ENCODE data around the gene OR2W3. TPM values are rescaled to one million over a fixed set of nuclear protein-coding genes. Genes with fewer than 3 reads are reported as not detected.

Gene OR2W3
- total RNA-seq, 1 experiment from 2014 or later = 0.24 TPM

- no peak for DNase-seq (ENCODE audit: low read depth)
These were observed 24.6 kb downstream of the OR2W3 start, which contains the start of gene OR2T8 for GRCh38 chr1:247919952-247920351. Gene OR2T8 (plus strand): TSS chr1:247920252. CDS start chr1:247921018, 766 bp downstream.

- no peak for DNase-seq (ENCODE audit: low read depth)
These were observed 28.6 kb downstream of the OR2W3 start for GRCh38 chr1:247923941-247924340.

GRCh38 chr1:247924868-247925267 is 29.5 kb downstream of the OR2W3 start, which contains the start of gene OR2AJ1:
Gene OR2AJ1 (plus strand): TSS chr1:247924889. CDS start chr1:247933769, 8,880 bp downstream.
- DNase-seq (ENCODE audit: low read depth) = peak; percentile 15

GRCh38 chr1:247933989-247934388 is 38.6 kb downstream of the OR2W3 start:
- DNase-seq (ENCODE audit: low read depth) = no peak

GRCh38 chr1:247935781-247936180 is 40.4 kb downstream of the OR2W3 start:
- DNase-seq (ENCODE audit: low read depth) = no peak

- no peak for DNase-seq (ENCODE audit: low read depth)
These were observed 41.0 kb downstream of the OR2W3 start for GRCh38 chr1:247936415-247936814.

- DNase-seq (ENCODE audit: low read depth) = peak; percentile 58
These were observed 41.8 kb downstream of the OR2W3 start for GRCh38 chr1:247936965-247937734.

- no peak for DNase-seq (ENCODE audit: low read depth)
These were observed 47.2 kb downstream of the OR2W3 start for GRCh38 chr1:247942624-247943023.

Other genes with a start within 250 kb of the OR2W3 start
- gene OR13G1, start 215.8 kb upstream of the OR2W3 start, total RNA-seq (2014; rRNA removed; shearing (Covaris generic)) = not detected in 2 replicates
- gene OR6F1, start 178.9 kb upstream of the OR2W3 start, total RNA-seq (2014; rRNA removed; shearing (Covaris generic)) = not detected in 2 replicates
- gene OR14K1, start 157.0 kb upstream of the OR2W3 start, total RNA-seq (2014; rRNA removed; shearing (Covaris generic)) = not detected in 2 replicates
- gene OR14A2, start 147.4 kb upstream of the OR2W3 start, total RNA-seq (2014; rRNA removed; shearing (Covaris generic)) = not detected in 2 replicates
- gene OR1C1, start 135.0 kb upstream of the OR2W3 start, total RNA-seq (2014; rRNA removed; shearing (Covaris generic)) = not detected in 2 replicates
- not detected in 2 replicates for gene OR14A16, start 71.5 kb upstream of the OR2W3 start, total RNA-seq (2014; rRNA removed; shearing (Covaris generic))
- gene OR11L1, start 53.7 kb upstream of the OR2W3 start, total RNA-seq (2014; rRNA removed; shearing (Covaris generic)) = not detected in 2 replicates
- gene TRIM58, start 38.4 kb upstream of the OR2W3 start, total RNA-seq (2014; rRNA removed; shearing (Covaris generic)) = 2.2 and 2.9 TPM in 2 replicates
- gene OR2T8, start 24.7 kb downstream of the OR2W3 start, total RNA-seq (2014; rRNA removed; shearing (Covaris generic)) = 0.29 TPM in 1 of 2 replicates, not detected in the other
- not detected in 2 replicates for gene OR2AJ1, start 29.3 kb downstream of the OR2W3 start, total RNA-seq (2014; rRNA removed; shearing (Covaris generic))
- not detected in 2 replicates for gene OR2L8, start 53.3 kb downstream of the OR2W3 start, total RNA-seq (2014; rRNA removed; shearing (Covaris generic))
- gene OR2AK2, start 69.6 kb downstream of the OR2W3 start, total RNA-seq (2014; rRNA removed; shearing (Covaris generic)) = not detected in 2 replicates
- gene OR2L5, start 118.1 kb downstream of the OR2W3 start, total RNA-seq (2014; rRNA removed; shearing (Covaris generic)) = not detected in 2 replicates
- gene OR2L2, start 134.5 kb downstream of the OR2W3 start, total RNA-seq (2014; rRNA removed; shearing (Covaris generic)) = not detected in 2 replicates
- gene OR2L3, start 151.2 kb downstream of the OR2W3 start, total RNA-seq (2014; rRNA removed; shearing (Covaris generic)) = not detected in 2 replicates
- not detected in 2 replicates for gene OR2L13, start 199.6 kb downstream of the OR2W3 start, total RNA-seq (2014; rRNA removed; shearing (Covaris generic))
- not detected in 2 replicates for gene OR2M5, start 249.6 kb downstream of the OR2W3 start, total RNA-seq (2014; rRNA removed; shearing (Covaris generic))

Measured in RPMI7951 (cell line).